ENCODE data around the gene KCND2. TPM values are rescaled to one million over a fixed set of nuclear protein-coding genes. Genes with fewer than 3 reads are reported as not detected.

The KCND2 gene
- total RNA-seq, 1 donor from 2014 or later: 0.30 TPM

GRCh38 chr7:120529736-120530135 lies 256.8 kb downstream of the KCND2 start:
- H3K4me3 Mint-ChIP-seq (ENCODE audit: unreplicated experiment): no peak overlapping the region
- no peaks in the 10 kb centered on the region for H3K9me3 Mint-ChIP-seq (ENCODE audit: low read depth)
- H3K27ac Mint-ChIP-seq (ENCODE audit: unreplicated experiment): no peak overlapping the region
- H3K27me3 Mint-ChIP-seq (ENCODE audit: low read depth): no peaks in the 10 kb centered on the region
- TF ChIP-seq CTCF (IDR thresholded peaks at IDR 0.05): no peak
- H3K4me1 Mint-ChIP-seq (ENCODE audit: low read depth): peaks cover 3% of the 10 kb centered on the region
- no peak for DNase-seq (ENCODE audit: low spot score)
- H3K36me3 Mint-ChIP-seq (ENCODE audit: low read depth): no peaks in the 10 kb centered on the region

- H3K27me3 Mint-ChIP-seq (ENCODE audit: low read depth): no peaks in the 10 kb centered on the region
These were observed 265.4 kb downstream of the KCND2 start for GRCh38 chr7:120538335-120538734.

DNA sequence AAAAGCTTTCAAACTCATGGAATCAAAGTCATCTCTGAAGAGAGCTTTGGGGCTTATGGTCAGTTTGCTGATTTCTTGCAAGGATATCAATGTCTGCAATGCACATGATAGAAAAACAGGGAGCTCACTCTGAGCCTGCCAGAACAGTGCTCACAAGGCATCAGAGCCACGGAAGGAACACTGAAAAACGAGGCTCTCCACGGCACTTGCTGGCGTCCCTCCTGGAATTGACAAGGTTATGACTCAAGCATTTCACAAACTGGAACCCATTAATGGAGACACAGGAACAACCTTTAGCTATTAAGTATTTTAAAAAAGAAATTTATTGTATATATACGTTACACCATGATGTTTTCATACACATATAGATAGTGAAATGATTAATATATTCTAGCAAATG lies 266.3 kb downstream of the KCND2 start:
- Mint-ChIP-seq H3K27ac (ENCODE audit: unreplicated experiment) (no peak overlapping the region), H3K36me3 (ENCODE audit: low read depth) (no peaks in the 10 kb centered on the region), H3K9me3 (ENCODE audit: low read depth) (peaks cover 4% of the 10 kb centered on the region), H3K4me3 (ENCODE audit: unreplicated experiment) (no peak overlapping the region), H3K27me3 (ENCODE audit: low read depth) (no peaks in the 10 kb centered on the region), H3K4me1 (ENCODE audit: low read depth) (no peaks in the 10 kb centered on the region)
- DNase-seq (ENCODE audit: low spot score): no peak
- TF ChIP-seq CTCF (IDR thresholded peaks at IDR 0.05): no peak

More at GRCh38 chr7:120538335-120538734, 265.4 kb downstream of the KCND2 start:
- H3K4me1 Mint-ChIP-seq (ENCODE audit: low read depth): no peaks in the 10 kb centered on the region
- no peak for TF ChIP-seq CTCF (IDR thresholded peaks at IDR 0.05)
- no peak for DNase-seq (ENCODE audit: low spot score)
- no peak overlapping the region for H3K4me3 Mint-ChIP-seq (ENCODE audit: unreplicated experiment)
- H3K9me3 Mint-ChIP-seq (ENCODE audit: low read depth): peaks cover 4% of the 10 kb centered on the region
- no peak overlapping the region for H3K27ac Mint-ChIP-seq (ENCODE audit: unreplicated experiment)
- no peaks in the 10 kb centered on the region for H3K36me3 Mint-ChIP-seq (ENCODE audit: low read depth)

GRCh38 chr7:120547605-120548004 lies 274.6 kb downstream of the KCND2 start:
- Mint-ChIP-seq H3K4me1 (ENCODE audit: low read depth) (peaks cover 10% of the 10 kb centered on the region), H3K36me3 (ENCODE audit: low read depth) (no peaks in the 10 kb centered on the region), H3K9me3 (ENCODE audit: low read depth) (no peaks in the 10 kb centered on the region), H3K27ac (ENCODE audit: unreplicated experiment) (no peak overlapping the region), H3K27me3 (ENCODE audit: low read depth) (peaks cover 1% of the 10 kb centered on the region), H3K4me3 (ENCODE audit: unreplicated experiment) (no peak overlapping the region)
- TF ChIP-seq CTCF (IDR thresholded peaks at IDR 0.05): no peak
- DNase-seq (ENCODE audit: low spot score): no peak

DNA sequence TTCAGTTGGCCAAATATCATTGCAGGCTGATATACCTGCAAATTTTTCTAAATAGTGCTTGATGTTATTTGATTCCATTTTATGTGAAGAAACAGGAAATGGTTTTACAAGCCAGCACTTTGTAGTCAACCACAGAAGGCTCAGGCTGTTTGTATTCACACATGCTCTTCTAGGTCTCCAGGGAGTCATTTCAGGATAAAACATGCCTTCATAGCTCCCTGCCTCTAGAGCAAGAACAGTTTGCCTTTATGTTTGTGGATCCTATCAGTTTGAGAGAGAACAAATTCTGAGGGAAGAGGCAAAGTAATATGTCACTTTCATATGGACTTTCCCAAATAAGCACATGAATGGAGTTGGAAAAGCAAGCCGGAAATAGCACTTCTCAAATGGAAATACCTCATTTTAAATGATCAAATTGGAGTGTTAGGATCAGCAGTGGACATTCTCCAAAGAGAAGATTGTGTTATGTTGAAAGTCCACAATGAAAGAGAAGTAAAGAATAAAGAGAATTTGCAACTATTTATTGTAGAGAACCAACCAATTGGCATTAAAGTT lies 277.6 kb downstream of the KCND2 start:
- Mint-ChIP-seq H3K4me1 (ENCODE audit: low read depth) (peaks cover 10% of the 10 kb centered on the region), H3K4me3 (ENCODE audit: unreplicated experiment) (no peak overlapping the region), H3K9me3 (ENCODE audit: low read depth) (no peaks in the 10 kb centered on the region), H3K36me3 (ENCODE audit: low read depth) (no peaks in the 10 kb centered on the region), H3K27me3 (ENCODE audit: low read depth) (peaks cover 1% of the 10 kb centered on the region), H3K27ac (ENCODE audit: unreplicated experiment) (no peak overlapping the region)
- DNase-seq (ENCODE audit: low spot score): no peak
- no peak for TF ChIP-seq CTCF (IDR thresholded peaks at IDR 0.05)

Measured in chondrocyte (in vitro differentiated cells).